IPS-NIHi11 (cell line): Measurements from ENCODE around the gene DBN1.

Source experiments
- DNase-seq: peaks from one replicate; pipeline ENCODE4 v3.0.0; 2012; ENCODE audit warnings: mixed read lengths, low spot score

DBN1 gene

GRCh38 chr5:177504086-177505056 lies 30.9 kb upstream of the DBN1 start:
- DNase-seq, result no peak

DNA sequence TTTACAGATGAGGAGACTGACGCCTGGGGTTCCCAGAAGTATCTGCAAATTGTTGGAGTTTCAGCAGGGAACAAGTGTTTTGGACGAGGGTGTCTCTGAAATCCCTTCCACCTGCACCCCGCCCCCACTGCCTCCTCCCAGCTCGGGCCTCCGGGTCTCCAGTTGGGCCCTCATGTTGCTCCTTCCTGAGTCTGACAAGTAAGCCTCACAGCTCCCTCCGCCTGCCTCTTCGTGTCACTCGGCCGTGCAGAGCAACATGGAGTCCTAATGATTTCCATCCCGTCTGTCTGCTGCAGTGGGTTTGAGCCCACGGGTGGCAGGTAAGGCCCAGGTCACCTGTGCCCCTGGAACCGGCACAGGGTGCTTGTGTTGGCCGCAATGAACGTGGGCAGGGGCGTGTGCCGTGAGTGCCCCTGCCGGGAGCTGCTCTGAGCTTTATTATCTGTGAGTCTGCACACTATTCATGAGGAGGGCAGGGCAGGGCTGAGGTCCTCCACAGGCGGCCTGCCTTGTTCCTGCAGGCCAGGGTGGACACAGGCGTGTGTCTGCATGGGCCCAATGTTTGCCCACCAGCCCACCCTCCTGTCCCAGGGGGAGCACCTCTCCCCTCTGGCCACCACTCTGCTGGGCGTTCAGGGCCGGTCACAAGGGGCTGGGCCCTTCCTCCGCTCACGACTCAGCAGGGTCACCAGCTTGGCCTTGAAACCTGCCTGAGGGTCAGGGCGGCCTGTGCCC lies 30.1 kb upstream of the DBN1 start:
- no peak for DNase-seq

GRCh38 chr5:177502886-177503285 lies 29.5 kb upstream of the DBN1 start:
- no peak for DNase-seq

GRCh38 chr5:177501874-177502678 lies 28.6 kb upstream of the DBN1 start:
- no peak for DNase-seq

- DNase-seq, result peak; percentile 85
These were observed 27.5 kb upstream of the DBN1 start for GRCh38 chr5:177500685-177501522.

DNA sequence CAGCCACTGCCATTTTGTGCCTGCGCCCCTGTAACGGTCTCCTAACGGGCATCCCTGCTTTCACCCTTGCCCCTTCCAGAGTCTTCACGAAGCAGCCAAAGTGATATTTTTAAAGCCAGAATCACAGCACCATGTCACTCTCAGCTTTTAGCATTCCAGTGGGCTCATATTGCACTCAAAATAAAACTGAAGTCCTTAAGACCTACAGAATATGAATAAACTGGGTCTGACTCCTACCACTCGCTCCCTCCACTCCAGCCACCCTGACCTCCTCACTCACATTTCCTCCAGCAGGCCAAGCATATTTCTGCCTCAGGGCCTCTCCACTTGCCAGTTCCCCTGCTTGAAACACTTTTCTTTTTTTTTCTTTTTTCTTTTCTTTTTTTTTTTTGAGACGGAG lies 26.4 kb upstream of the DBN1 start:
- no peak for DNase-seq

- DNase-seq, result no peak
These were observed 24.8 kb upstream of the DBN1 start for GRCh38 chr5:177498013-177498787.

GRCh38 chr5:177497292-177498012 lies 24.0 kb upstream of the DBN1 start, which contains the start of gene PDLIM7:
TSS of gene PDLIM7 (minus strand) at chr5:177497604. CDS start at chr5:177496512, 1,092 bp downstream.
- peak; percentile 96 for DNase-seq

DNA sequence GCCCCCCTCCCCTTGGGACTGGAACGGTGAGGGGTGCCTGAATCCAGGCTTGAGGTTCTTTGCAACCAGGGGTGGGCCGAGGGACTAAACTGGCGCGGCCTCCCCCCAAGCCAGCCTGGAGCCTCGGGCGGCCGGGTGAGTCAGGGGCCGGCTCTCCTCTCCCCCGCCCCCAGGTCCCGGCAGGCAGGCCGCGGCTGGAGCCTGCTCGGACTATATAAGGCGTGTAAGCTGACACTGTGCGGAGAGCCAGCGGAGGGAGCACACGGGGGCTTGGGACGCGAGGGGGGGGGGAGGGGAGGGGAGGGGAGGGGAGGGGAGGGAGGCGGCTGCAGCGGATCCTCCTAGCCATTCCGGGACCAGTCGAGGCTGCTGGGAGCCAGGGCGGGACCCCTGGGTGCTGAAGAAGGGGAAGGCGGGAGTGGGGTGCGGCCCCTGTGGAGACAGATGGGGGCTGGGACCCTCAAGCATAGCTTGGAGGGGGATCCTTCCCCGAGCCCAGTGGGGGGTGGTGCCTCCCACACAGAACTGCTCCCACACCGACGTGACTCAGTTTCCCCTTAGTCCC lies 23.4 kb upstream of the DBN1 start:
- DNase-seq, result peak; percentile 78

DNA sequence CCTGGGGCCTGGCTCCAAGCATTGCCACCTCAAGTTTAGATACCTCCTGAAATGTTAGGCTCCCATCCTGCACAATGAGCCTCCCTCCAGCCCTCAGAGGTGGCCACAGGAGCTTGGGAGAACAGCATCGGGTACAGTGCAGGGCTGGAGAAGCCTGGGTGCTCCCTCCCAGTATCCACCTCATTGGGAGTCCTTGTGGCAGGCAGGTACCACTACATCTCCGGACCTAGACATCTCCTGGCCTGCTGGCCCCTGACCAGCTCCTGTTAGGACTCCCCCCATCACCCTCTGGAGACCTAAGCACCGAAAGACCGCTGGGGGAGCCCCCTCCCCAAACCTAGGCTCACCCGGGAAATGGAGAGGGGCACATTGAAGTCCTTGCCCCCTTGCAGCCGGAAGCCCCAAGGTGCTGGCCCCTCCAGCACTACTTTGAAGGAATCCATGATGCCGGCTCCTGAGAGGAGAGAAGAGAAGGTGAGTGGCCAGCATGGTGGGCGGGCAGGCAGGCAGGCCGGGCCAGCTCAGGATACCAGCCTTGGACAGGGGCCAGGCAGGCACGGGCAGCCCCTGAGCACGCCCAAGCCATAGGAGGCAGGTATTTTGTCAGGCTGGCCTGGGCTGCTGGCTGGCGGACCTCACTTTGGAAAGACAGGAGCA lies 22.8 kb upstream of the DBN1 start:
- DNase-seq, result no peak

DNA sequence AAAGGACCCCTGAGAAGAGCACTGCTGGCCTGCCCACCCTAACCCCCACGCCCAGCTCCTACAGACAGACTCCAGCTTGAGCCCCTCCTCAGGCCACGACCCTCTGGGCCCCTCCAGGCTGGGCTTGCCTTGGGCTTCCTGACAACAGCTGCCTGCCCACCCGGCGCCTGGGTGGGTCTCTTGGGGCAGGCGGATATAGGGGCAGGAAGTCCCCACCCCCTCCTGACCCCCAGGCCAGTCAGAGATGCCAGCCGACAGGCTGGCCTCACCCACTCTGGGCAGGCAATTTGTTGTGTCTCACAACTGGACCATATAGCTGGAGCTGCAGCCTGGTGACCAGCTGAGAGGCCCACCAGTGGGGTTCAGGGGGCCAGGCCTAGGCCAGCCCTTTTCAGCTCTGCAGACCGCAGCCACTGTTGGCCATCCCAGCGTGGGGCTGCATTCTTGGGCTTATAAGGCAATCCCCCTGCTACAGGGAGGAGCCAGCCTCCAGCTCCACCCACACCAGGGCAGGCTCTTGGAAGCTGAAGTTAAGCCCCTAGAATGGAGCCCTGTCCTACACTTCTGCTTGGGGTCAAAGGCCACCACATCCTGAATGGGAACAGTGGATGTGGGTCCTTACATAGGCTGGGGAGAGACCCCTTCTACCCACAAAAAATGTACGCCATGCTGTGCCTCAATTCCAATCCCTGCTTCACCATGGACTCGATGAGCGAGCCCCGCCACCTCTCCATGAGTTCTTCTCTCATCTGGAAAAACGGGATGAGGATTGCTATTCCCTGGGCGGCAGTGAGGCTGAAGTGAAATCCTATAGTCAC lies 22.0 kb upstream of the DBN1 start:
- DNase-seq, result peak; percentile 68

GRCh38 chr5:177494346-177495195 lies 21.1 kb upstream of the DBN1 start:
- peak; percentile 49 for DNase-seq

DNA sequence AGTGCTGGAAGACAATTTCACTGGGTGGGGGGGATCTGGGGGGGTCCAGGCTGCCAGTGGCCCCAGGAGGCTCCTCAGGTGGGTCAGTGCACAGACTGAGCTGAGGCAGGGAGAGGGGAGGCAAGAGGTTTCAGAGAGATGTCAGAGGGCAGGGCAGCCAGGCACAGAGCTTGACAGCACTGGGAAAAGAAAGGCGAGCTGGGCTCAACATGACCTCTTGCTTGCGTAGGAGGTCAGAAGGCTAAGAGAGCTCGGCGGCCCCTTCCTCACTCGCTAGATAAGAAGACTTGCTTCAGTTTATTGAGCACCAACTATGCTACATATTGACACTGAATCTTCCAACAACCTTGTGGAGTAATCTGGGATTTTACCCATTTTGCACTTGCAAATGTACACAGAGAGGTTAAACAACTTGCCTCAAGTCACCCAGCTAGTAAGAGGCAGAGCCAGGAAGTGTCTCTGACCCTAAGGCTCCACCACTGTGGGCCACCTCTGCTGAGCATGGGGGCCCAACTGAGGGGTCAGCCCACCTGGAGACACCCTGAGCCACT lies 20.4 kb upstream of the DBN1 start:
- no peak for DNase-seq

- DNase-seq, result no peak
These were observed 19.4 kb upstream of the DBN1 start for GRCh38 chr5:177492841-177493240.

- DNase-seq, result no peak
These were observed 18.7 kb upstream of the DBN1 start for GRCh38 chr5:177491983-177492746.

- peak; percentile 93 for DNase-seq
These were observed 18.1 kb upstream of the DBN1 start for GRCh38 chr5:177491429-177491945.
